Endodermal cell (in vitro differentiated cells): ENCODE measurements around the gene GAN. TPM values are rescaled to one million over a fixed set of nuclear protein-coding genes. Genes with fewer than 3 reads are reported as not detected.
A peak's percentile ranks its signal among the peaks of the same experiment; 100 is the strongest.

Experiments used
- DNase-seq: peaks from one replicate; pipeline ENCODE4 v3.0.0-alpha.2; 2017
- H3K27ac ChIP-seq: 2 replicates; pipeline ENCODE4 v1.5.1; 2013; ENCODE audit warnings: mild to moderate bottlenecking, low read depth, low read length, moderate library complexity
- H3K27me3 ChIP-seq: 2 replicates; pipeline ENCODE4 v1.6.1; 2013; ENCODE audit warnings: mild to moderate bottlenecking, low read length, moderate library complexity; ENCODE audit not compliant: insufficient read depth, control insufficient read depth, poor library complexity, severe bottlenecking
- H3K36me3 ChIP-seq: 2 replicates; pipeline ENCODE4 v1.7.0; 2013; ENCODE audit warnings: mild to moderate bottlenecking, low read length, moderate library complexity; ENCODE audit not compliant: control insufficient read depth, insufficient read depth
- H3K4me1 ChIP-seq: one replicate; pipeline ENCODE4 v1.7.0; 2013; ENCODE audit warnings: low read length; ENCODE audit not compliant: control insufficient read depth, insufficient read depth
- H3K4me3 ChIP-seq: 2 replicates; pipeline ENCODE4 v1.5.1; 2013; ENCODE audit warnings: mild to moderate bottlenecking, low read length, moderate library complexity
- H3K9ac ChIP-seq: 2 replicates; pipeline ENCODE4 v1.6.1; 2013; ENCODE audit warnings: mild to moderate bottlenecking, low read length, moderate library complexity; ENCODE audit not compliant: poor library complexity, severe bottlenecking; ENCODE audit errors: extremely low read depth
- H3K9me3 ChIP-seq: 2 replicates; pipeline ENCODE4 v1.6.1; 2013; ENCODE audit warnings: mild to moderate bottlenecking, low read length, moderate library complexity; ENCODE audit not compliant: control insufficient read depth
- H3K27ac Mint-ChIP-seq: 2 replicates; pipeline ENCODE4 v1.8.0; 2020; ENCODE audit warnings: mixed read lengths
- H3K27me3 Mint-ChIP-seq: 2 replicates; pipeline ENCODE4 v1.8.0; 2021; ENCODE audit warnings: mild to moderate bottlenecking, mixed read lengths; ENCODE audit not compliant: insufficient read depth
- H3K36me3 Mint-ChIP-seq: 2 replicates; pipeline ENCODE4 v1.8.0; 2020; ENCODE audit warnings: low read depth, mixed read lengths
- H3K4me1 Mint-ChIP-seq: 2 replicates; pipeline ENCODE4 v1.8.0; 2020; ENCODE audit warnings: mixed read lengths
- H3K4me3 Mint-ChIP-seq: 2 replicates; pipeline ENCODE4 v1.8.0; 2020; ENCODE audit warnings: mild to moderate bottlenecking, moderate library complexity, mixed read lengths
- H3K9me3 Mint-ChIP-seq: 2 replicates; pipeline ENCODE4 v1.8.0; 2020; ENCODE audit warnings: mild to moderate bottlenecking, mixed read lengths
- WGBS, 2 experiments: methylation state at CpG; one replicate each; pipeline versions ENCODE4 v1.1.5 to v1.1.7; 2013; ENCODE audit warnings: missing lambda C conversion rate in 2 of 2, mixed read lengths in 1 of 2; ENCODE audit not compliant: insufficient coverage in 1 of 2, insufficient read length in 1 of 2; 5-methylcytosine and 5-hydroxymethylcytosine counted together
- total RNA-seq, 2 donors: library from RNA; stranded (reverse); fragmentation: NEBNext Ultra II Directional in 1 of 2; extraction: Animal tissue kit (Norgen Biotek cat#: 25700) in 1 of 2; gene quantifications; 2 replicates in 1 of 2; 3 replicates in 1 of 2; pipeline ENCODE4 v1.2.1, GENCODE V29; 2021
- TF ChIP-seq, protein P1 (sequence below): fragments of 200-600 bp; sonication (generic); conservative IDR thresholded peaks from 2 replicates; pipeline ENCODE4 v1.5.0; 2021; ENCODE audit warnings: antibody characterized with exemption, mild to moderate bottlenecking

Gene GAN
- total RNA-seq, 2 donors from 2014 or later = 23.4 to 28.9 TPM

DNA sequence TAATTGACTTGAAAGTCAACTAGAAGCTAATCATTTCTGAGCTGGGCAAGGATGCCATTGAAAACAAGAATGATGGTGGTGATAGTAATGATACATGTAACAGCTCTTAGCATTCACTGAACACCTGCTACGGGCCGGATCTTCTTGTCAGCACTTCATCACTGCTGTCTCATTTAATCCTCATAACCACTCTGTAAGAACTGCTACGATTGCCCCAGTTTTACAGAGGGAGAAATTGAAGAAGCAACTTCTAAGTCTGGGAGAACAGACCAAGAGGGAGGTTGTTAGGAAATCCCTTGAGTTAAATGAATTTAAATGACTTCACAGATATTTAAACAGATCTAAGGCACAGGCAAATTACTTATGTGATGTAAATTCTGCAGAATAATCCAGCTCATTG lies 7.0 kb upstream of the GAN start:
- no peaks in the 10 kb centered on the region for H3K27me3 Mint-ChIP-seq
- H3K27ac Mint-ChIP-seq = no peak overlapping the region
- DNase-seq = no peak
- WGBS, 2 experiments = 97% methylated on average over 3 of the region's 3 CpGs; no CpG with 5 or more reads in 1 of the 2 experiments
- H3K4me3 ChIP-seq = no peak overlapping the region
- no peaks in the 10 kb centered on the region for H3K9me3 ChIP-seq
- peaks cover 4% of the 10 kb centered on the region for H3K36me3 Mint-ChIP-seq
- no peak overlapping the region for H3K9ac ChIP-seq
- no peaks in the 10 kb centered on the region for H3K9me3 Mint-ChIP-seq
- no peaks in the 10 kb centered on the region for H3K36me3 ChIP-seq
- no peak overlapping the region for H3K4me3 Mint-ChIP-seq
- TF ChIP-seq, protein P1, sequence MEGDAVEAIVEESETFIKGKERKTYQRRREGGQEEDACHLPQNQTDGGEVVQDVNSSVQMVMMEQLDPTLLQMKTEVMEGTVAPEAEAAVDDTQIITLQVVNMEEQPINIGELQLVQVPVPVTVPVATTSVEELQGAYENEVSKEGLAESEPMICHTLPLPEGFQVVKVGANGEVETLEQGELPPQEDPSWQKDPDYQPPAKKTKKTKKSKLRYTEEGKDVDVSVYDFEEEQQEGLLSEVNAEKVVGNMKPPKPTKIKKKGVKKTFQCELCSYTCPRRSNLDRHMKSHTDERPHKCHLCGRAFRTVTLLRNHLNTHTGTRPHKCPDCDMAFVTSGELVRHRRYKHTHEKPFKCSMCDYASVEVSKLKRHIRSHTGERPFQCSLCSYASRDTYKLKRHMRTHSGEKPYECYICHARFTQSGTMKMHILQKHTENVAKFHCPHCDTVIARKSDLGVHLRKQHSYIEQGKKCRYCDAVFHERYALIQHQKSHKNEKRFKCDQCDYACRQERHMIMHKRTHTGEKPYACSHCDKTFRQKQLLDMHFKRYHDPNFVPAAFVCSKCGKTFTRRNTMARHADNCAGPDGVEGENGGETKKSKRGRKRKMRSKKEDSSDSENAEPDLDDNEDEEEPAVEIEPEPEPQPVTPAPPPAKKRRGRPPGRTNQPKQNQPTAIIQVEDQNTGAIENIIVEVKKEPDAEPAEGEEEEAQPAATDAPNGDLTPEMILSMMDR = no peak
- peaks cover 8% of the 10 kb centered on the region for H3K4me1 Mint-ChIP-seq
- no peaks in the 10 kb centered on the region for H3K27me3 ChIP-seq
- no peaks in the 10 kb centered on the region for H3K4me1 ChIP-seq
- H3K27ac ChIP-seq = no peak overlapping the region

DNA sequence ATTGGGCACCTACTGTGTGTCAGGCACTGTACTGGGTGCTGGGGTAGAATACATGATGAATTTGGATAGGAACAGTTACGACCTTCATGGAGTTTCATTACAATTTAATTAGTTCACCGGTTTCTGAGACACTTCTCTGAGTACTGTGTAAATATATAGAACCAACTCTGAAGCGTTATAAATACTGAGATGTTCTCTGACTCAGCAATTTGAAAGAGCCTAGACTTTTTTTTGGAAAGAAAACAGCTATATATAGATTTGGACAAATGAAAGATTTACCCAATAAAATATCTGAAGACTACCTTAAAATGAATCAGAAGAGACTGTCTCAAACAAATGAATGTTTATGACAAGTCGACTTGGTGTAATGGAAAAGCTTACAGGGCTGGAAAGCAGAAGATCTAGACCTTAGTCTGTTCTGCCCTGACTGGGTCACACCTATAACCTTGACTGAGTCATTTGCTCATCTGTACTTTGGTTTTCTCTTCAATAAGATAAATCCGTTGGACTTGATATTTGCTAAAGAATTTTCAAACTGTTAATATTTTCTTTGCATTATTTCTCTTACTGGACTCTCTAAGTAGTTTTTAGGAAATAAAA lies 4.6 kb upstream of the GAN start:
- Histone ChIP-seq H3K27me3 (no peaks in the 10 kb centered on the region), H3K4me1 (peaks cover 3% of the 10 kb centered on the region), H3K36me3 (no peaks in the 10 kb centered on the region), H3K4me3 (no peak overlapping the region), H3K27ac (no peak overlapping the region), H3K9ac (no peak overlapping the region), H3K9me3 (no peaks in the 10 kb centered on the region)
- Mint-ChIP-seq H3K4me3 (no peak overlapping the region), H3K36me3 (peaks cover 4% of the 10 kb centered on the region), H3K4me1 (peaks cover 21% of the 10 kb centered on the region), H3K27ac (no peak overlapping the region), H3K9me3 (no peaks in the 10 kb centered on the region), H3K27me3 (no peaks in the 10 kb centered on the region)
- 97 to 99% methylated on average over 4 to 5 of the region's 5 CpGs for WGBS, 2 experiments
- DNase-seq = peak; percentile 1
- TF ChIP-seq, protein P1 = no peak

DNA sequence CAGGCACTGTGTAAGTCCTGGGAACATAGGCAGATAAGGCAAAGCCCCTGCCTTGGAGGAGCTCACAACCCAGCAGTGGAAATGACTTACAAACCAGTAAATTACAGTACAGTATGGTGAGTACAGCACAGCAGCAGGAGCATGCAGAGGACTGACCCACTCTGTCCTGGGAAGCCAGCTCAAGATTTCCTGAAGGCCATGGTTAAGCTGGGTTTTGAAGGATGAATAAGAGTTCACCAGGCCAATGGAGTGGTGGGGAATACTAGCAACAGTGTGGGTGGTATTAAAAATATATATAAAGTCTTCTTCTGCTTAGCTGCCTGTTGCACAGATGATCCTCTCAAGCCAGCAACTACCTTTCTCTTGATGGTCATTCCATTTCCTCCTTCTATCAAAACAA lies 3.0 kb upstream of the GAN start:
- Histone ChIP-seq H3K27ac (no peak overlapping the region), H3K36me3 (no peaks in the 10 kb centered on the region), H3K27me3 (no peaks in the 10 kb centered on the region), H3K9me3 (no peaks in the 10 kb centered on the region), H3K4me1 (peaks cover 3% of the 10 kb centered on the region), H3K9ac (no peak overlapping the region), H3K4me3 (no peak overlapping the region)
- H3K27ac Mint-ChIP-seq = peak overlapping the region; percentile 9
- H3K4me3 Mint-ChIP-seq = no peak overlapping the region
- peaks cover 3% of the 10 kb centered on the region for H3K36me3 Mint-ChIP-seq
- peak; percentile 36 for DNase-seq
- TF ChIP-seq, protein P1 = no peak
- peaks cover 27% of the 10 kb centered on the region for H3K4me1 Mint-ChIP-seq
- H3K9me3 Mint-ChIP-seq = no peaks in the 10 kb centered on the region
- H3K27me3 Mint-ChIP-seq = no peaks in the 10 kb centered on the region
